Cardiac muscle cell (in vitro differentiated cells and primary cell): Measurements from ENCODE around the gene PDP2. TPM values are rescaled to one million over a fixed set of nuclear protein-coding genes. Genes with fewer than 3 reads are reported as not detected.

Experiments
- DNase-seq, 2 donors: peaks; one replicate each; pipeline versions ENCODE4 v3.0.0 to v3.0.0-alpha.2; 2010 to 2017; ENCODE audit warnings: low read depth in 1 of 2, low spot score in 1 of 2
- H3K27ac ChIP-seq: fragments of 200-600 bp; sonication (generic); 2 replicates; pipeline ENCODE4 v1.5.1; 2016
- H3K27me3 ChIP-seq: fragments of 200-600 bp; sonication (generic); 2 replicates; pipeline ENCODE4 v1.6.0; 2016; ENCODE audit warnings: control low read depth
- H3K36me3 ChIP-seq: fragments of 200-600 bp; sonication (generic); 2 replicates; pipeline ENCODE4 v1.5.1; 2016; ENCODE audit warnings: control low read depth
- H3K4me1 ChIP-seq: fragments of 200-600 bp; sonication (generic); 2 replicates; pipeline ENCODE4 v1.8.1; 2017; ENCODE audit warnings: low read depth, mild to moderate bottlenecking, mixed run types
- H3K4me3 ChIP-seq: fragments of 200-600 bp; sonication (generic); 2 replicates; pipeline ENCODE4 v1.5.1; 2016; ENCODE audit warnings: mild to moderate bottlenecking
- H3K9me3 ChIP-seq: fragments of 200-600 bp; sonication (generic); 2 replicates; pipeline ENCODE4 v1.5.1; 2017; ENCODE audit warnings: low read depth, mild to moderate bottlenecking, control low read depth
- CTCF ChIP-seq: IDR thresholded peaks from 2 replicates; pipeline ENCODE4 v1.5.1; 2012; ENCODE audit warnings: low read depth, mild to moderate bottlenecking, low read length
- polyA plus RNA-seq: library from polyadenylated mRNA; unstranded; fragments of >200 nt; fragmentation: Nextera tagmentation; extraction: Ambion mirVana; gene quantifications from 2 replicates; pipeline ENCODE4 v1.2.1, GENCODE V29; 2016
- total RNA-seq: library from RNA; depleted of rRNA; stranded (reverse); fragments of >200 nt; gene quantifications from 2 replicates; pipeline ENCODE4 v1.2.3, GENCODE V29; 2016

Gene PDP2
- total and polyA plus RNA-seq, 2 experiments from 2014 or later = 4.1 to 19.4 TPM

DNA sequence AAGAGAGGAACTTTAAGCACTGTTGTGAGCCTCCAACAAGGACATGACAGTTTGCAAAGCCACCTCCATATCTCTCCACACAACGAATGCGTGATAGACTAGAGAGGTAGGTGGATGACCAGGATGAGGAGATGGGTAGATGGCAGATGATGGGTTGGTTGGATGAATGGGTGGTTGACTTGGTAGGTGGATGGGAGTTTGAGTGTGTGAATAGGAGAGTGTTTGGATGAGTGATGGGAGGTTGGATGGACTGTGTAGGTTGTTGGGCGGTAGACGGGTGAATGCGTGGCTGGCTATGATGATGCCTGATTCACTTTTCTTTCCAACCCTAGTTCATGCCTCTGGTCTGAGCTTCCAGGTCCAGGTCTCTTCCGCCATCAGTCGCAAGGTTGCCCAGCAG is 34.2 kb downstream of the PDP2 start:
- no peaks in the 10 kb centered on the region for H3K27me3 ChIP-seq
- no peak overlapping the region for H3K4me3 ChIP-seq
- no peaks in the 10 kb centered on the region for H3K9me3 ChIP-seq
- peaks cover 8% of the 10 kb centered on the region for H3K4me1 ChIP-seq
- H3K27ac ChIP-seq = no peak overlapping the region
- H3K36me3 ChIP-seq = no peaks in the 10 kb centered on the region
- TF ChIP-seq CTCF = no peak
- DNase-seq = no peak

GRCh38 chr16:66915041-66915440 is 34.7 kb downstream of the PDP2 start:
- Histone ChIP-seq H3K4me1 (peaks cover 13% of the 10 kb centered on the region), H3K27me3 (no peaks in the 10 kb centered on the region)
- TF ChIP-seq CTCF = no peak

GRCh38 chr16:66916518-66916917 is 36.2 kb downstream of the PDP2 start:
- Histone ChIP-seq H3K4me3 (no peak overlapping the region), H3K27me3 (no peaks in the 10 kb centered on the region), H3K36me3 (no peaks in the 10 kb centered on the region), H3K4me1 (peaks cover 19% of the 10 kb centered on the region), H3K9me3 (no peaks in the 10 kb centered on the region), H3K27ac (no peak overlapping the region)
- no peak for DNase-seq
- TF ChIP-seq CTCF = no peak

More at GRCh38 chr16:66915041-66915440, 34.7 kb downstream of the PDP2 start:
- DNase-seq = no peak
- H3K4me3 ChIP-seq = no peak overlapping the region
- H3K9me3 ChIP-seq = no peaks in the 10 kb centered on the region
- no peaks in the 10 kb centered on the region for H3K36me3 ChIP-seq
- no peak overlapping the region for H3K27ac ChIP-seq

GRCh38 chr16:66917741-66918140 is 37.4 kb downstream of the PDP2 start:
- no peak overlapping the region for H3K4me3 ChIP-seq
- H3K27ac ChIP-seq = no peak overlapping the region
- H3K36me3 ChIP-seq = no peaks in the 10 kb centered on the region

GRCh38 chr16:66918355-66918754 is 38.0 kb downstream of the PDP2 start:
- DNase-seq = no peak
- Histone ChIP-seq H3K4me3 (no peak overlapping the region), H3K27me3 (no peaks in the 10 kb centered on the region), H3K27ac (no peak overlapping the region), H3K9me3 (no peaks in the 10 kb centered on the region), H3K4me1 (peaks cover 23% of the 10 kb centered on the region), H3K36me3 (no peaks in the 10 kb centered on the region)
- no peak for TF ChIP-seq CTCF

More at GRCh38 chr16:66917741-66918140, 37.4 kb downstream of the PDP2 start:
- DNase-seq = no peak
- no peaks in the 10 kb centered on the region for H3K27me3 ChIP-seq
- peaks cover 19% of the 10 kb centered on the region for H3K4me1 ChIP-seq
- H3K9me3 ChIP-seq = no peaks in the 10 kb centered on the region
- TF ChIP-seq CTCF = no peak
